ENCODE data around the gene FHDC1. TPM values are rescaled to one million over a fixed set of nuclear protein-coding genes. Genes with fewer than 3 reads are reported as not detected.

The FHDC1 gene
- polyA plus RNA-seq, 3 donors: 0.21 TPM; not detected in 2

DNA sequence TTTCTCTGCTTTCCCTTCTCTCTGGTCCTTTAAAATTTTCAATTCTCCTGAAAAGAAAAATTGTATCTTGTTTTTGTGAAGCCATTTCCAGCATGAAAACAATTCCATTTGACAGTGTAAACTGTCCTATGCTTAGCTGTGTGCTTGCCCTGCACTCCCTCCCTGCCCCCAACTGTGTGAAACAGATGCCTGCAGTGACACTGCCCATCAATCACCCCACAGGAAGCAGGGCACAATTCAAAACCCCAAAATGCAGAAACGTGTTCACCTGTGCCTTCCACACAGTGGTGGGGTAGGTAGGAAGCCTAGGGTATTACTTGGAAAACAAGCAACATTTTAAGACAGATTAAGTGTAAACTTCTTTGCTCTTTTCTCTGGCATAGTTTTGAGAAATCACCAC is 6.2 kb upstream of the FHDC1 start:
- Histone ChIP-seq H3K27ac (ENCODE audit: low read depth in 1 of 2, low read length in 2 of 2) (no peak overlapping the region), H3K4me1 (ENCODE audit: control insufficient read depth in 1 of 2, insufficient read depth in 2 of 2, low read length in 2 of 2) (peaks cover 16 to 19% of the 10 kb centered on the region in 2 donors), H3K36me3 (replicated peaks in 1 of 2; ENCODE audit: control insufficient read depth in 1 of 2, insufficient read depth in 2 of 2, low read length in 2 of 2) (no peaks in the 10 kb centered on the region), H3K9ac (ENCODE audit: insufficient read depth, low read length, poor library complexity, severe bottlenecking) (no peak overlapping the region), H3K9me3 (replicated peaks in 1 of 2; ENCODE audit: control insufficient read depth in 1 of 2, insufficient read depth in 1 of 2, low read length in 2 of 2) (peaks cover 0 to 7% of the 10 kb centered on the region in 2 donors), H3K27me3 (ENCODE audit: control insufficient read depth in 2 of 2, insufficient read depth in 2 of 2, low read length in 2 of 2) (peaks cover 12 to 17% of the 10 kb centered on the region in 2 donors), H2AFZ (ENCODE audit: insufficient read depth, low read depth, low read length, poor library complexity, severe bottlenecking) (no peak overlapping the region), H3K4me2 (replicated peaks; ENCODE audit: extremely low read depth, low read length, poor library complexity, severe bottlenecking) (no peak overlapping the region), H4K20me1 (ENCODE audit: insufficient read depth, low read length) (no peaks in the 10 kb centered on the region), H3K4me3 (replicated peaks in 1 of 3; ENCODE audit: low read depth in 2 of 3, low read length in 3 of 3) (no peak overlapping the region), H3K79me2 (ENCODE audit: insufficient read depth, low read length) (no peaks in the 10 kb centered on the region)
- peaks cover 20 to 28% (median 22%) of the 10 kb centered on the region in 3 donors for H3K27me3 Mint-ChIP-seq (ENCODE audit: low read depth in 3 of 3)
- no peak overlapping the region for H3K27ac Mint-ChIP-seq
- H3K9me3 Mint-ChIP-seq: peaks cover 0 to 15% (median 5%) of the 10 kb centered on the region in 7 donors
- H3K4me1 Mint-ChIP-seq: peaks cover 25% of the 10 kb centered on the region
- intact Hi-C loops (cut with micrococcal nuclease): no loop called here
- TF ChIP-seq, protein P1, sequence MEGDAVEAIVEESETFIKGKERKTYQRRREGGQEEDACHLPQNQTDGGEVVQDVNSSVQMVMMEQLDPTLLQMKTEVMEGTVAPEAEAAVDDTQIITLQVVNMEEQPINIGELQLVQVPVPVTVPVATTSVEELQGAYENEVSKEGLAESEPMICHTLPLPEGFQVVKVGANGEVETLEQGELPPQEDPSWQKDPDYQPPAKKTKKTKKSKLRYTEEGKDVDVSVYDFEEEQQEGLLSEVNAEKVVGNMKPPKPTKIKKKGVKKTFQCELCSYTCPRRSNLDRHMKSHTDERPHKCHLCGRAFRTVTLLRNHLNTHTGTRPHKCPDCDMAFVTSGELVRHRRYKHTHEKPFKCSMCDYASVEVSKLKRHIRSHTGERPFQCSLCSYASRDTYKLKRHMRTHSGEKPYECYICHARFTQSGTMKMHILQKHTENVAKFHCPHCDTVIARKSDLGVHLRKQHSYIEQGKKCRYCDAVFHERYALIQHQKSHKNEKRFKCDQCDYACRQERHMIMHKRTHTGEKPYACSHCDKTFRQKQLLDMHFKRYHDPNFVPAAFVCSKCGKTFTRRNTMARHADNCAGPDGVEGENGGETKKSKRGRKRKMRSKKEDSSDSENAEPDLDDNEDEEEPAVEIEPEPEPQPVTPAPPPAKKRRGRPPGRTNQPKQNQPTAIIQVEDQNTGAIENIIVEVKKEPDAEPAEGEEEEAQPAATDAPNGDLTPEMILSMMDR (IDR thresholded peaks at IDR 0.05): no peak
- peaks cover 7 to 12% of the 10 kb centered on the region in 2 donors for H3K36me3 Mint-ChIP-seq
- WGBS (ENCODE audit: insufficient coverage): no CpG with 5 or more reads among the region's 1 CpG
- H3K4me3 Mint-ChIP-seq: no peak overlapping the region
- DNase-seq: no peak

DNA sequence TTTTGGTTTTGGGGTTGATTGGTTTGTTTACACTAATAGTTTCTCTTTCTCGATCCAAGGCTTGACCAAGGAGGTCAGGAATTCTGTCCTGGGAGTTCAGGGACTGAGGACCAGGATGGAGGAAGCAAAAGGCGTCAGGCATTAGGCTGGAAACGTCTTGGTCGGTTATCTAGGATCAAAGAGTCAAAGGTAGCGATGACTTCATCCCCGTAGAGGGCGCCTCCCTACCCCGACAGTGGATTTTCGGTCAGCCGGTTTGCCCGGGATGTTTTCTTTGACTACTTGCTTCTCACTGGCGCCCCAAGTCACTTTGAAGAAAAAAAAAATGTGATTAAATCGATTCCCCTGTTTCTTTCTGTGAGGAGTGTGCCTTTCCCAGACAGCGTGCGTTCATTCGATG is 980 bp upstream of the FHDC1 start:
- H3K79me2 ChIP-seq (ENCODE audit: insufficient read depth, low read length): no peaks in the 10 kb centered on the region
- peak overlapping the region in 1 of 3 experiments; percentile 76 for H3K4me3 ChIP-seq (replicated peaks in 1 of 3; ENCODE audit: low read depth in 2 of 3, low read length in 3 of 3)
- DNase-seq: no peak
- no peak overlapping the region for H3K27ac ChIP-seq (ENCODE audit: low read depth in 1 of 2, low read length in 2 of 2)
- peaks cover 56 to 65% of the 10 kb centered on the region in 2 donors for H3K27me3 ChIP-seq (ENCODE audit: control insufficient read depth in 2 of 2, insufficient read depth in 2 of 2, low read length in 2 of 2)
- WGBS (ENCODE audit: insufficient coverage): 4% methylated on average over 7 of the region's 16 CpGs
- Mint-ChIP-seq H3K27ac (no peak overlapping the region), H3K4me3 (peak overlapping the region in 1 of 2 donors; percentile 85), H3K36me3 (peaks cover 16% of the 10 kb centered on the region in 2 donors), H3K9me3 (peaks cover 0 to 34% (median 16%) of the 10 kb centered on the region in 7 donors), H3K4me1 (peaks cover 23% of the 10 kb centered on the region), H3K27me3 (ENCODE audit: low read depth in 3 of 3) (peaks cover 66 to 72% (median 69%) of the 10 kb centered on the region in 3 donors)
- H4K20me1 ChIP-seq (ENCODE audit: insufficient read depth, low read length): no peaks in the 10 kb centered on the region
- TF ChIP-seq, protein P1 (IDR thresholded peaks at IDR 0.05): no peak
- H3K36me3 ChIP-seq (replicated peaks in 1 of 2; ENCODE audit: control insufficient read depth in 1 of 2, insufficient read depth in 2 of 2, low read length in 2 of 2): no peaks in the 10 kb centered on the region
- peaks cover 0 to 37% of the 10 kb centered on the region in 2 donors for H3K9me3 ChIP-seq (replicated peaks in 1 of 2; ENCODE audit: control insufficient read depth in 1 of 2, insufficient read depth in 1 of 2, low read length in 2 of 2)
- H3K4me2 ChIP-seq (replicated peaks; ENCODE audit: extremely low read depth, low read length, poor library complexity, severe bottlenecking): peak overlapping the region; percentile 89
- no peak overlapping the region for H2AFZ ChIP-seq (ENCODE audit: insufficient read depth, low read depth, low read length, poor library complexity, severe bottlenecking)
- intact Hi-C loops (cut with micrococcal nuclease): no loop called here
- H3K9ac ChIP-seq (ENCODE audit: insufficient read depth, low read length, poor library complexity, severe bottlenecking): no peak overlapping the region
- peaks cover 28 to 36% of the 10 kb centered on the region in 2 donors for H3K4me1 ChIP-seq (ENCODE audit: control insufficient read depth in 1 of 2, insufficient read depth in 2 of 2, low read length in 2 of 2)
